OCI-LY3 (cell line): Measurements from ENCODE around the gene TSGA10.
"Not testable (repeated sequence)": the region's sequence is repeated elsewhere in the genome, so short reads cannot be mapped to it uniquely, and the experiment has no call there.

ENCODE experiments used
- H2AFZ ChIP-seq: fragments of 200-600, 300-600 bp; shearing (Covaris generic); 2 replicates; pipeline ENCODE4 v1.6.0; 2014; ENCODE audit warnings: antibody characterized with exemption, low read depth, low read length
- H3K27ac ChIP-seq: fragments of 200-600, 300-600 bp; sonication (generic); 2 replicates; pipeline ENCODE4 v1.5.1; 2014; ENCODE audit warnings: mild to moderate bottlenecking, low read length, moderate library complexity, mixed read lengths
- H3K27me3 ChIP-seq: fragments of 200-600, 300-600 bp; sonication (generic); 2 replicates; pipeline ENCODE4 v1.6.1; 2014; ENCODE audit warnings: low read depth, low read length, mixed read lengths
- H3K36me3 ChIP-seq: fragments of 200-600, 300-600 bp; sonication (generic); replicated peaks from 2 replicates; pipeline ENCODE3; 2014; ENCODE audit warnings: low read depth, low read length, mixed read lengths
- H3K4me1 ChIP-seq: fragments of 300-600, 200-600 bp; sonication (generic); 2 replicates; pipeline ENCODE4 v1.6.1; 2014; ENCODE audit warnings: low read length, mixed read lengths
- H3K4me2 ChIP-seq: fragments of 200-600, 300-600 bp; sonication (generic); 2 replicates; pipeline ENCODE4 v1.6.1; 2014; ENCODE audit warnings: low read length, mixed read lengths
- H3K4me3 ChIP-seq: fragments of 300-600, 200-600 bp; sonication (generic); 2 replicates; pipeline ENCODE4 v1.5.1; 2014; ENCODE audit warnings: antibody characterized with exemption, mild to moderate bottlenecking, low read length, moderate library complexity
- H3K79me2 ChIP-seq: fragments of 300-600, 200-600 bp; shearing (Covaris generic); 2 replicates; pipeline ENCODE4 v1.6.1; 2014; ENCODE audit warnings: mild to moderate bottlenecking, low read length, mixed read lengths
- H3K9ac ChIP-seq: fragments of 300-600, 200-600 bp; shearing (Covaris generic); 2 replicates; pipeline ENCODE4 v1.6.0; 2014; ENCODE audit warnings: mild to moderate bottlenecking, low read length, moderate library complexity
- H3K9me3 ChIP-seq: fragments of 200-600, 300-600 bp; shearing (Covaris generic); 2 replicates; pipeline ENCODE4 v1.6.1; 2014; ENCODE audit warnings: low read length, mixed read lengths; ENCODE audit not compliant: insufficient read depth
- H4K20me1 ChIP-seq: fragments of 200-600, 300-600 bp; sonication (generic); 2 replicates; pipeline ENCODE4 v1.6.1; 2016; ENCODE audit warnings: low read length, mixed read lengths; ENCODE audit not compliant: insufficient read depth
- CTCF ChIP-seq: fragments of 200-600, 300-600 bp; sonication (generic); IDR thresholded peaks from 2 replicates; pipeline ENCODE4 v1.5.1; 2014; ENCODE audit warnings: antibody characterized with exemption, low read length, low read depth
- EZH2phosphoT487 ChIP-seq: fragments of 200-600 bp; shearing (Covaris generic); IDR thresholded peaks from 2 replicates; pipeline ENCODE4 v1.6.1; 2018; ENCODE audit warnings: antibody characterized with exemption, mixed run types, low read depth

The TSGA10 gene

GRCh38 chr2:99198103-99198841 is 43.5 kb upstream of the TSGA10 start:
- H3K36me3 ChIP-seq = peaks cover 6% of the 10 kb centered on the region
- H4K20me1 ChIP-seq = no peaks in the 10 kb centered on the region
- no peak overlapping the region for H3K27ac ChIP-seq
- H3K27me3 ChIP-seq = no peaks in the 10 kb centered on the region
- H2AFZ ChIP-seq = no peak overlapping the region
- no peak overlapping the region for H3K9ac ChIP-seq
- no peaks in the 10 kb centered on the region for H3K4me1 ChIP-seq
- H3K4me2 ChIP-seq = no peak overlapping the region
- H3K9me3 ChIP-seq = no peaks in the 10 kb centered on the region
- H3K4me3 ChIP-seq = no peak overlapping the region
- TF ChIP-seq CTCF (0 out of 2 replicates have a peak, but pooled peaks have one; percentile 5), EZH2phosphoT487 (no peak)
- no peaks in the 10 kb centered on the region for H3K79me2 ChIP-seq

- not testable (repeated sequence) for H3K9me3 ChIP-seq, H3K79me2 ChIP-seq, H3K4me1 ChIP-seq, H3K9ac ChIP-seq, H3K27me3 ChIP-seq, H4K20me1 ChIP-seq, H2AFZ ChIP-seq, H3K4me3 ChIP-seq, H3K4me2 ChIP-seq, H3K27ac ChIP-seq
- H3K36me3 ChIP-seq = peaks cover 20% of the 10 kb centered on the region
Observed at GRCh38 chr2:99192364-99192763, 37.6 kb upstream of the TSGA10 start.

GRCh38 chr2:99190548-99190947 is 35.8 kb upstream of the TSGA10 start:
- Histone ChIP-seq H3K4me1 (no peaks in the 10 kb centered on the region), H3K27me3 (no peaks in the 10 kb centered on the region), H3K4me2 (no peak overlapping the region), H2AFZ (no peak overlapping the region), H3K27ac (no peak overlapping the region), H3K79me2 (peaks cover 18% of the 10 kb centered on the region), H3K36me3 (peaks cover 22% of the 10 kb centered on the region), H3K9ac (no peak overlapping the region), H4K20me1 (no peaks in the 10 kb centered on the region), H3K9me3 (no peaks in the 10 kb centered on the region), H3K4me3 (no peak overlapping the region)
- TF ChIP-seq EZH2phosphoT487 = no peak
- TF ChIP-seq CTCF = no peak

- Histone ChIP-seq H3K27ac (no peak overlapping the region), H3K79me2 (peaks cover 39% of the 10 kb centered on the region), H3K4me3 (no peak overlapping the region), H3K4me2 (no peak overlapping the region), H3K36me3 (peaks cover 22% of the 10 kb centered on the region), H3K9ac (no peak overlapping the region), H3K9me3 (no peaks in the 10 kb centered on the region), H2AFZ (no peak overlapping the region), H4K20me1 (no peaks in the 10 kb centered on the region), H3K4me1 (no peaks in the 10 kb centered on the region), H3K27me3 (no peaks in the 10 kb centered on the region)
- no peak for TF ChIP-seq EZH2phosphoT487
Observed at GRCh38 chr2:99188357-99188756, 33.6 kb upstream of the TSGA10 start.

- Histone ChIP-seq H3K4me1 (peaks cover 1% of the 10 kb centered on the region), H3K27ac (no peak overlapping the region), H3K79me2 (peaks cover 51% of the 10 kb centered on the region), H3K9me3 (no peaks in the 10 kb centered on the region), H3K9ac (no peak overlapping the region), H3K4me2 (no peak overlapping the region), H3K36me3 (peaks cover 20% of the 10 kb centered on the region), H4K20me1 (no peaks in the 10 kb centered on the region), H3K27me3 (no peaks in the 10 kb centered on the region), H2AFZ (no peak overlapping the region), H3K4me3 (no peak overlapping the region)
- TF ChIP-seq CTCF = no peak
Observed at GRCh38 chr2:99187011-99187410, 32.3 kb upstream of the TSGA10 start.
